Neural cell (in vitro differentiated cells): Measurements from ENCODE around the gene SKI. TPM values are rescaled to one million over a fixed set of nuclear protein-coding genes. Genes with fewer than 3 reads are reported as not detected.
A peak's percentile ranks its signal among the peaks of the same experiment; 100 is the strongest.

Experiments
- H2AFZ ChIP-seq: fragments of 200-600, 300-800 bp; sonication (generic), shearing (Covaris generic); 2 replicates; pipeline ENCODE4 v1.6.0; 2014; ENCODE audit warnings: low read depth, mild to moderate bottlenecking, antibody characterized with exemption, low read length, moderate library complexity
- H3F3A ChIP-seq: fragments of 200-600 bp; shearing (Covaris generic); 2 replicates; pipeline ENCODE4 v1.6.1; 2016; ENCODE audit warnings: mild to moderate bottlenecking, moderate library complexity, mixed read lengths, antibody characterized with exemption, low read length; ENCODE audit not compliant: insufficient read depth, poor library complexity, severe bottlenecking
- H3K27ac ChIP-seq: fragments of 200-600, 300-800 bp; sonication (generic), shearing (Covaris generic); 2 replicates; pipeline ENCODE4 v1.5.1; 2014; ENCODE audit warnings: mild to moderate bottlenecking, low read length, moderate library complexity
- H3K27me3 ChIP-seq: fragments of 300-800, 200-600 bp; sonication (generic), shearing (Covaris generic); 2 replicates; pipeline ENCODE4 v1.6.0; 2014; ENCODE audit warnings: mild to moderate bottlenecking, low read depth, low read length, moderate library complexity; ENCODE audit not compliant: insufficient read depth
- H3K36me3 ChIP-seq: fragments of 300-800, 200-600 bp; sonication (generic), shearing (Covaris generic); 2 replicates; pipeline ENCODE4 v1.5.1; 2014; ENCODE audit warnings: mild to moderate bottlenecking, antibody characterized with exemption, low read length, moderate library complexity; ENCODE audit not compliant: insufficient read depth
- H3K4me2 ChIP-seq: fragments of 300-800, 200-600 bp; sonication (generic), shearing (Covaris generic); 2 replicates; pipeline ENCODE4 v1.6.0; 2014; ENCODE audit warnings: mild to moderate bottlenecking, low read length
- H3K4me3 ChIP-seq: fragments of 300-800, 200-600 bp; sonication (generic), shearing (Covaris generic); 2 replicates; pipeline ENCODE4 v1.5.1; 2014; ENCODE audit warnings: mild to moderate bottlenecking, low read length, moderate library complexity
- H3K79me2 ChIP-seq: fragments of 200-600 bp; shearing (Covaris generic); replicated peaks from 2 replicates; pipeline ENCODE4 v1.6.0; 2014; ENCODE audit warnings: mild to moderate bottlenecking, low read length, moderate library complexity; ENCODE audit not compliant: insufficient read depth
- H3K9ac ChIP-seq: fragments of 300-800, 200-600 bp; sonication (generic), shearing (Covaris generic); 2 replicates; pipeline ENCODE4 v1.6.1; 2016; ENCODE audit warnings: mild to moderate bottlenecking, low read length, mixed read lengths
- H3K9me2 ChIP-seq: fragments of 200-600 bp; shearing (Covaris generic); 2 replicates; pipeline ENCODE4 v1.6.1; 2016; ENCODE audit warnings: mild to moderate bottlenecking, low read length, mixed read lengths; ENCODE audit not compliant: insufficient read depth
- H3K9me3 ChIP-seq: fragments of 200-600, 300-800 bp; sonication (generic), shearing (Covaris generic); 2 replicates; pipeline ENCODE4 v1.6.1; 2016; ENCODE audit warnings: mild to moderate bottlenecking, mixed run types, low read length, moderate library complexity, mixed read lengths
- H4K20me1 ChIP-seq: fragments of 200-600 bp; shearing (Covaris generic); 2 replicates; pipeline ENCODE4 v1.6.1; 2016; ENCODE audit warnings: mild to moderate bottlenecking, mixed run types; ENCODE audit not compliant: insufficient read depth
- CTCF ChIP-seq: fragments of 450-650 bp; IDR thresholded peaks from 2 replicates; pipeline ENCODE4 v1.5.1; 2014; ENCODE audit warnings: antibody characterized with exemption, mild to moderate bottlenecking, moderate library complexity; ENCODE audit not compliant: poor library complexity, severe bottlenecking
- EP300 ChIP-seq: fragments of 450-650 bp; conservative IDR thresholded peaks from 2 replicates; pipeline ENCODE4 v1.6.1; 2014; ENCODE audit warnings: antibody characterized with exemption, mild to moderate bottlenecking, moderate library complexity; ENCODE audit not compliant: poor library complexity, severe bottlenecking
- EZH2 ChIP-seq: fragments of 200-600, 300-800 bp; shearing (Covaris generic), sonication (generic); IDR thresholded peaks from 2 replicates; pipeline ENCODE4 v1.6.1; 2014; ENCODE audit warnings: antibody characterized with exemption, low read length, borderline replicate concordance, mild to moderate bottlenecking; ENCODE audit not compliant: insufficient read depth, poor library complexity, severe bottlenecking
- MXI1 ChIP-seq: fragments of 450-650 bp; conservative IDR thresholded peaks from 2 replicates; pipeline ENCODE4 v1.6.1; 2014; ENCODE audit warnings: antibody characterized with exemption, mild to moderate bottlenecking; ENCODE audit not compliant: poor library complexity, severe bottlenecking
- POLR2AphosphoS5 ChIP-seq: IDR thresholded peaks from 2 replicates; pipeline ENCODE4 v1.6.1; 2012
- RAD21 ChIP-seq: fragments of 450-650 bp; conservative IDR thresholded peaks from 2 replicates; pipeline ENCODE4 v1.6.1; 2014; ENCODE audit warnings: antibody characterized with exemption, mild to moderate bottlenecking, moderate library complexity
- REST ChIP-seq: IDR thresholded peaks from 2 replicates; pipeline ENCODE4 v1.6.1; 2012; ENCODE audit warnings: borderline replicate concordance
- SMC3 ChIP-seq: fragments of 450-650 bp; conservative IDR thresholded peaks from 2 replicates; pipeline ENCODE4 v1.6.1; 2014; ENCODE audit warnings: antibody characterized with exemption, mild to moderate bottlenecking, moderate library complexity; ENCODE audit not compliant: poor library complexity
- TAF1 ChIP-seq: IDR thresholded peaks from 2 replicates; pipeline ENCODE4 v1.6.1; 2012; ENCODE audit warnings: low read depth
- polyA plus RNA-seq: library from polyadenylated mRNA; depleted of rRNA; stranded (reverse); fragments of >200 nt; gene quantifications from 2 replicates; pipeline ENCODE4 v1.2.3, GENCODE V29; 2014

Gene SKI
- polyA plus RNA-seq, 1 donor from 2014 or later: 4.1 TPM

- no peaks in the 10 kb centered on the region for H3K9me2 ChIP-seq
- no peaks in the 10 kb centered on the region for H3K79me2 ChIP-seq
- H3K9me3 ChIP-seq: no peaks in the 10 kb centered on the region
- no peaks in the 10 kb centered on the region for H3K27me3 ChIP-seq
- H3K36me3 ChIP-seq: no peaks in the 10 kb centered on the region
- TF ChIP-seq RAD21: no peak
- no peak for TF ChIP-seq EP300
- no peak for TF ChIP-seq MXI1
- no peak for TF ChIP-seq REST
- TF ChIP-seq SMC3: no peak
- no peak for TF ChIP-seq EZH2
- TF ChIP-seq TAF1: no peak
- TF ChIP-seq POLR2AphosphoS5: no peak
- no peak for TF ChIP-seq CTCF
- peak overlapping the region; percentile 63 for H3K9ac ChIP-seq
- H3K27ac ChIP-seq: peak overlapping the region; percentile 88
- peaks cover 5% of the 10 kb centered on the region for H3F3A ChIP-seq
- H3K4me3 ChIP-seq: no peak overlapping the region
- H2AFZ ChIP-seq: no peak overlapping the region
- no peaks in the 10 kb centered on the region for H4K20me1 ChIP-seq
- H3K4me2 ChIP-seq: no peak overlapping the region
These were observed 89.3 kb downstream of the SKI start for GRCh38 chr1:2317230-2318065.

- Histone ChIP-seq H3K27ac (peak overlapping the region; percentile 88), H2AFZ (no peak overlapping the region), H3K9me3 (no peaks in the 10 kb centered on the region), H3K79me2 (no peaks in the 10 kb centered on the region), H3K9me2 (no peaks in the 10 kb centered on the region), H4K20me1 (no peaks in the 10 kb centered on the region), H3K4me2 (peak overlapping the region; percentile 15), H3K27me3 (no peaks in the 10 kb centered on the region), H3K4me3 (peak overlapping the region; percentile 49), H3K9ac (peak overlapping the region; percentile 63), H3F3A (peaks cover 5% of the 10 kb centered on the region), H3K36me3 (no peaks in the 10 kb centered on the region)
- TF ChIP-seq REST: peak; percentile 89
- peak; percentile 71 for TF ChIP-seq POLR2AphosphoS5
- TF ChIP-seq CTCF: peak; percentile 15
- TF ChIP-seq RAD21: peak; percentile 32
- peak; percentile 57 for TF ChIP-seq EP300
- no peak for TF ChIP-seq SMC3
- TF ChIP-seq EZH2: no peak
- TF ChIP-seq MXI1: peak; percentile 10
- no peak for TF ChIP-seq TAF1
These were observed 90.5 kb downstream of the SKI start for GRCh38 chr1:2318314-2319278.
